Heart right ventricle (tissue), 16 donors: ENCODE results near the gene B3GALT5. TPM values are rescaled to one million over a fixed set of nuclear protein-coding genes. Genes with fewer than 3 reads are reported as not detected.
A peak's percentile ranks its signal among the peaks of the same experiment; 100 is the strongest.

Experiments used
- ATAC-seq, 8 donors: fragments of 200-7000 bp; cut with Tn5 transposase; one replicate each; pipeline ENCODE4 v1.9.1; 2020; ENCODE audit warnings: mild to moderate bottlenecking in 8 of 8, moderate library complexity in 8 of 8, moderate number of reproducible peaks in 1 of 8
- DNase-seq, 2 donors: peaks; one replicate each; pipeline ENCODE4 v3.0.0-alpha.2; 2020
- H3K27ac ChIP-seq, 10 donors: fragments of 200-600 bp; sonication (generic) in 2 of 10; one replicate each; pipeline versions ENCODE4 v1.5.0 to v1.8.0; 2020 to 2022; ENCODE audit warnings: mild to moderate bottlenecking in 3 of 10
- H3K27me3 ChIP-seq, 7 donors: fragments of 200-600 bp; one replicate each; pipeline ENCODE4 v1.8.0; 2021 to 2022; ENCODE audit warnings: mild to moderate bottlenecking in 2 of 7
- H3K36me3 ChIP-seq, 9 donors: fragments of 200-600 bp; sonication (generic) in 1 of 9; one replicate each; pipeline versions ENCODE4 v1.5.0 to v1.8.0; 2020 to 2022; ENCODE audit warnings: mild to moderate bottlenecking in 2 of 9
- H3K4me1 ChIP-seq, 9 donors: fragments of 200-600 bp; sonication (generic) in 1 of 9; one replicate each; pipeline versions ENCODE4 v1.5.0 to v1.8.0; 2020 to 2022; ENCODE audit warnings: mild to moderate bottlenecking in 4 of 9
- H3K4me3 ChIP-seq, 10 donors: fragments of 200-600 bp; sonication (generic) in 2 of 10; one replicate each; pipeline versions ENCODE4 v1.5.0 to v1.8.0; 2020 to 2022; ENCODE audit warnings: mild to moderate bottlenecking in 7 of 10, moderate library complexity in 2 of 10
- H3K9me3 ChIP-seq, 11 donors: fragments of 200-600 bp in 10 of 11; sonication (generic) in 2 of 11; one replicate each; pipeline versions ENCODE4 v1.5.0 to v1.8.0; 2013 to 2022; ENCODE audit warnings: mild to moderate bottlenecking in 2 of 11, control low read depth in 1 of 11, moderate library complexity in 1 of 11
- CTCF ChIP-seq, 9 donors: fragments of 200-600 bp; sonication (generic) in 2 of 9; IDR thresholded peaks; one replicate each; pipeline versions ENCODE4 v1.5.0 to v1.8.0; 2021 to 2022; ENCODE audit warnings: antibody characterized with exemption in 9 of 9, mild to moderate bottlenecking in 5 of 9, moderate library complexity in 1 of 9
- WGBS, 2 donors: extraction: QIAGEN DNeasy Blood & Tissue Kit; methylation state at CpG; one replicate each; pipeline ENCODE4 v1.1.7; 2013; ENCODE audit warnings: inconsistent platforms in 1 of 2; 5-methylcytosine and 5-hydroxymethylcytosine counted together
- intact Hi-C, 10 donors: fragments of 100-400 bp; cut with DNase I; formaldehyde crosslinking; loops; one replicate each; pipeline versions ENCODE4 v1.11.1 to v1.14.2; 2022
- polyA plus RNA-seq, 2 donors: library from polyadenylated mRNA; stranded (reverse); fragments of 200-250 nt; gene quantifications; one replicate each; pipeline ENCODE4 v1.2.3, GENCODE V29; 2013
- total RNA-seq, 10 donors: library from RNA; stranded (reverse); fragmentation: NEBNext Ultra II Directional in 3 of 10; extraction: Animal tissue kit (Norgen Biotek cat#: 25700) in 3 of 10; gene quantifications; one replicate each; pipeline versions ENCODE4 v1.2.1 to v1.2.4, GENCODE V29; 2021 to 2023
- donor health status: Arrhythmogenic right ventricular cardiomyopathy.
- donor health status: ischemic (EF 13 %, LVEDD 7.1; RV severe dilation, severe dysfunction).
- donor health status: healthy with polysubstance abuse.
- donor health status: DM: no; HTN: yes; CAD: no.
- donor health status: DM: no; HTN: no; CAD: no.
- donor health status: ischemic (EF 25% LVEDD 6.9; RV normal size, moderate dysfunction).
- donor health status: ischemic (EF 25% LVEDD 5.7; RV mildly dilated, moderate dysfunction).
- donor health status: healthy.
- donor health status: DM: yes; HTN: yes; CAD: no.
- donor health status: Ischemic cardiomyopathy.
- donor health status: ischemic (EF 35%, LVEDD 5.7; RV mildly dilated, moderate dysfunction).
- donor health status: nonischemic (EF 11% LVEDD 7.7; RV severe dilation, severe dysfunction).
- donor health status: DM: yes; HTN: yes; CAD: no.
- donor health status: PGD.
- donor health status: ischemic (EF 29% LVEDD 5.4; RV normal size, mild dysfunction).
- donor health status: nonischemic (EF 23%, LVEDD 6.1; RV moderate dilation, normal function).

Gene B3GALT5
- total and polyA plus RNA-seq, 12 donors = under 0.01 to 0.81 (median 0.15) TPM; not detected in 1

DNA sequence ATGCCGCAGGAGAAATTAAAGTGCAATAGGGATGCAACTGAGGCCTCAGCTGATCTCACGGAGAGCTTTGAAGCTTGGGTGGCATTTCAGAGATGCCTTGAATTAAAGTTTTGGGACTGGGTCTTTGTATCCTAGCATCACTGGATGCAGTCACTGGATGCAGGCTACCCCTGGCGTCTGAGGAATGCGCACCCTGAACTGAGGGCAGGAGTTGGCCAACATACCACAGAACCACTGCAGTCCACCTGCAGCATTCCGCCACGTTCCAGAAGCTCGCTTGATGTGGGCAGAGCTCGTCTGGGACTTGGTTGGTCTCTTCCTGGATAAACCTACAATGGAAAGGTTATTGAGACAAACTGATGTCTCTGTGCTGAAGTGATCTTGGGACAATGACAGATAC lies 98.1 kb downstream of the B3GALT5 start:
- WGBS, 2 donors = 93 to 95% methylated on average over 8 of the region's 8 CpGs
- intact Hi-C loops = loop anchor here in 2 of 10 donors (5.0 kb wide), 2 partner anchors 184 to 189 kb away; no protein-coding TSS in a partner anchor

DNA sequence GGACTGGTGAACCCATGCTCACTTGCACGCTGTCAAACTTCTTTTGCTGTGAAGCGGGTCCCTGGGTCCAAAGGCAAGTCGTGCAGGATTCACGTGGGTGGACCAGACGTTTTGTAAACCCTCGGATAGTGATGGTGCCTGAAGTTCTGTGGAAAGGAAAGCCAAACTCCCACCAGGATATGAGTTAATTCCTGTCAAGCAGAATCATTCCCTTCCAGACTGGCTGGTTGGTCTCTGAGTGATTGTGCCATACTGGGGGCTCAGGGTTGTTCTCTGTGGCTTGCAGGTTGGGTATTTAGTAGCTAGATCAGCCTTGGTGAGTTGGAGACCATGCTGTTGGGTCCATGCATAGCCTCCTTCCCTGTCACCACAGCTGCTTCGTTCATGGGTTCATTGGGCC lies 99.5 kb downstream of the B3GALT5 start:
- Histone ChIP-seq H3K27me3 (peaks cover 0 to 10% (median 0%) of the 10 kb centered on the region in 7 donors), H3K4me3 (no peak overlapping the region), H3K36me3 (no peaks in the 10 kb centered on the region), H3K4me1 (peaks cover 0 to 7% (median 0%) of the 10 kb centered on the region in 9 donors), H3K9me3 (no peaks in the 10 kb centered on the region), H3K27ac (no peak overlapping the region)
- TF ChIP-seq CTCF (IDR thresholded peaks at IDR 0.05) = no peak
- DNase-seq (no peak), ATAC-seq (no peak)
- intact Hi-C loops = loop anchor here in 2 of 10 donors (5.0 kb wide), 2 partner anchors 185 to 190 kb away; no protein-coding TSS in a partner anchor
- WGBS, 2 donors = 73 to 78% methylated on average over 7 of the region's 7 CpGs

More for the DNA sequence above, 98.1 kb downstream of the B3GALT5 start:
- DNase-seq (no peak), ATAC-seq (no peak)
- TF ChIP-seq CTCF (IDR thresholded peaks at IDR 0.05) = no peak
- H3K27me3 ChIP-seq = peaks cover 0 to 7% (median 0%) of the 10 kb centered on the region in 7 donors
- H3K27ac ChIP-seq = no peak overlapping the region
- H3K9me3 ChIP-seq = no peaks in the 10 kb centered on the region
- no peak overlapping the region for H3K4me3 ChIP-seq
- no peaks in the 10 kb centered on the region for H3K36me3 ChIP-seq
- peaks cover 0 to 7% (median 0%) of the 10 kb centered on the region in 9 donors for H3K4me1 ChIP-seq

GRCh38 chr21:39712976-39713375 lies 100.2 kb downstream of the B3GALT5 start:
- DNase-seq (no peak), ATAC-seq (no peak)
- Histone ChIP-seq H3K27ac (no peak overlapping the region), H3K27me3 (peaks cover 0 to 10% (median 0%) of the 10 kb centered on the region in 7 donors), H3K4me1 (peaks cover 0 to 7% (median 0%) of the 10 kb centered on the region in 9 donors), H3K9me3 (no peaks in the 10 kb centered on the region), H3K36me3 (no peaks in the 10 kb centered on the region), H3K4me3 (no peak overlapping the region)
- intact Hi-C loops = loop anchor here in 2 of 10 donors (5.0 kb wide), 2 partner anchors 186 to 191 kb away; no protein-coding TSS in a partner anchor
- no peak for TF ChIP-seq CTCF (IDR thresholded peaks at IDR 0.05)
- 68 to 69% methylated on average over 3 of the region's 3 CpGs for WGBS, 2 donors

GRCh38 chr21:39713905-39714304 lies 101.2 kb downstream of the B3GALT5 start:
- Histone ChIP-seq H3K27ac (no peak overlapping the region), H3K9me3 (no peaks in the 10 kb centered on the region), H3K4me1 (peaks cover 0 to 7% (median 0%) of the 10 kb centered on the region in 9 donors), H3K36me3 (no peaks in the 10 kb centered on the region), H3K27me3 (peaks cover 0 to 10% (median 0%) of the 10 kb centered on the region in 7 donors), H3K4me3 (no peak overlapping the region)
- intact Hi-C loops = loop anchor here in 5 of 10 donors (2.0 to 5.0 kb wide), 3 partner anchors 187 to 195 kb away; no protein-coding TSS in a partner anchor
- DNase-seq = peak in 1 of 2 donors; percentile 4
- no peak for TF ChIP-seq CTCF (IDR thresholded peaks at IDR 0.05)
- WGBS, 2 donors = 34 to 41% methylated on average over 7 of the region's 7 CpGs
- peak in 2 of 8 donors; percentile 48 to 52 for ATAC-seq
